ENCODE data around the gene CSTB. TPM values are rescaled to one million over a fixed set of nuclear protein-coding genes. Genes with fewer than 3 reads are reported as not detected.

Gene CSTB
- total RNA-seq, 1 experiment from 2014 or later: 136 TPM

DNA sequence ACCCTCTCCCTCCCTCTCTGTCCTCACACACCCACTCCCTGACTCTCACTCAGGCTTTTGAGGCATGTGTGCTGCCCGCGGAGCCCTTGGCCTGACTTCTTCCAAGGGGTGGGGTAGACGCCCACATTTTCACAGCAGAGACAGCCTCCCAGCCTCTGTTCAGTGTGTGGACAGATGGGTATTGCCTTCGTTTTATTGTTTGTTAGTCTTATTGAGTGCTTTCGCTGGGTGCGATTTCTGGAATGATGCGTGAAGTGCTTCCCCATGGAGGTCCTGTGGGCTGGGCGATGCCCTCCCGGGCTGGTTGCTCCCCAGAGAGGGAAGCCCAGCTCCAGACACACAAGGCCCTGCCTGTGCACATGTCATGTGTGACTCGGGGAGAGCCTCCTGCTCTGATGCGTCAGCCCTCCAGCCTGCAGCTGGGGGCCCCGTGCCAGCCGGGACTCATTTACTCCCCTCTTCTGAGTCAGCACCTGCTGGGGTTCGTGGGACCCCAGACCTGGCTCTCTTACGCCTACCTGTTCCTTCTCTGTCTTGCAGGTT lies 42.5 kb downstream of the CSTB start:
- H3K9me2 ChIP-seq (ENCODE audit: insufficient read depth): no peaks in the 10 kb centered on the region
- no peaks in the 10 kb centered on the region for H3K36me3 ChIP-seq (ENCODE audit: low read depth)
- H3K27me3 ChIP-seq (ENCODE audit: insufficient read depth, low read depth): no peaks in the 10 kb centered on the region
- H3K27ac ChIP-seq: no peak overlapping the region
- intact Hi-C loops (cut with micrococcal nuclease; ENCODE audit: unreplicated experiment): no loop called here
- H3K79me2 ChIP-seq (ENCODE audit: low read depth): peaks cover 73% of the 10 kb centered on the region
- H3K4me1 ChIP-seq (replicated peaks; ENCODE audit: insufficient read depth): peaks cover 9% of the 10 kb centered on the region; the same call in 1 of the 2 replicates
- H3K9me3 ChIP-seq (ENCODE audit: insufficient read depth, low read depth): no peaks in the 10 kb centered on the region
- no peaks in the 10 kb centered on the region for H3F3A ChIP-seq (ENCODE audit: insufficient read depth, low read depth)
- ChIA-PET CTCF (no interaction called here), POLR2A (ENCODE audit: unreplicated experiment) (no interaction called here)
- no peak for TF ChIP-seq EZH2 (IDR thresholded peaks at IDR 0.05; ENCODE audit: low read depth)
- TF ChIP-seq, protein P1, sequence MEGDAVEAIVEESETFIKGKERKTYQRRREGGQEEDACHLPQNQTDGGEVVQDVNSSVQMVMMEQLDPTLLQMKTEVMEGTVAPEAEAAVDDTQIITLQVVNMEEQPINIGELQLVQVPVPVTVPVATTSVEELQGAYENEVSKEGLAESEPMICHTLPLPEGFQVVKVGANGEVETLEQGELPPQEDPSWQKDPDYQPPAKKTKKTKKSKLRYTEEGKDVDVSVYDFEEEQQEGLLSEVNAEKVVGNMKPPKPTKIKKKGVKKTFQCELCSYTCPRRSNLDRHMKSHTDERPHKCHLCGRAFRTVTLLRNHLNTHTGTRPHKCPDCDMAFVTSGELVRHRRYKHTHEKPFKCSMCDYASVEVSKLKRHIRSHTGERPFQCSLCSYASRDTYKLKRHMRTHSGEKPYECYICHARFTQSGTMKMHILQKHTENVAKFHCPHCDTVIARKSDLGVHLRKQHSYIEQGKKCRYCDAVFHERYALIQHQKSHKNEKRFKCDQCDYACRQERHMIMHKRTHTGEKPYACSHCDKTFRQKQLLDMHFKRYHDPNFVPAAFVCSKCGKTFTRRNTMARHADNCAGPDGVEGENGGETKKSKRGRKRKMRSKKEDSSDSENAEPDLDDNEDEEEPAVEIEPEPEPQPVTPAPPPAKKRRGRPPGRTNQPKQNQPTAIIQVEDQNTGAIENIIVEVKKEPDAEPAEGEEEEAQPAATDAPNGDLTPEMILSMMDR (conservative IDR thresholded peaks at IDR 0.05): no peak
- no TSS peak for BruUV-seq (replicated peaks)
- H3K4me3 ChIP-seq: no peak overlapping the region
- H2AFZ ChIP-seq: no peak overlapping the region
- no peak for DNase-seq
- peaks cover 43% of the 10 kb centered on the region for H4K20me1 ChIP-seq (ENCODE audit: insufficient read depth)
- no peak overlapping the region for H3K4me2 ChIP-seq

DNA sequence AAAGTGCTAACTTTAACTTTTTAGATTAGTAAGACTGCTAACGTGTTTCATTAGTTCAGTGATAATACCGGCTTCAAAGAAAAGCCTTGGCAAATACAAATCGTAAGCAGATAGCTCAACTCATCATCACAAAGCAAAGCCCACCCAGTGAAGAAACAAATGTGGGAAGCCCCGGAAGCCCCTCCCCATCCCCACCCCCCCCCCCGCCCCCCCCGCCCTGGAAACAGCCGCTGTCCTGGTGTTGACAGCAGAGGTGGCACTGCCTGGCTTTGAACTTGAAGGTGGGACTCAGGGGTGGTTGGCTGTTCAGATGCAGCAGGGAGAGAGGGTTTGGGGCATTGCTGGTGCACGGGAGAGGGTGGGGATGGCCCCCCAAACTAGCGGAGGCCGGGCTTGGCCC lies 43.0 kb downstream of the CSTB start:
- no TSS peak for BruUV-seq (replicated peaks)
- no peaks in the 10 kb centered on the region for H3K36me3 ChIP-seq (ENCODE audit: low read depth)
- DNase-seq: no peak
- TF ChIP-seq, protein P1 (conservative IDR thresholded peaks at IDR 0.05): no peak
- peaks cover 2% of the 10 kb centered on the region; the same call in 1 of the 2 replicates for H3F3A ChIP-seq (ENCODE audit: insufficient read depth, low read depth)
- H3K4me3 ChIP-seq: no peak overlapping the region
- ChIA-PET POLR2A (ENCODE audit: unreplicated experiment) (no interaction called here), CTCF (no interaction called here)
- H3K27me3 ChIP-seq (ENCODE audit: insufficient read depth, low read depth): no peaks in the 10 kb centered on the region
- H3K4me2 ChIP-seq: no peak overlapping the region
- H3K79me2 ChIP-seq (ENCODE audit: low read depth): peaks cover 77% of the 10 kb centered on the region
- H4K20me1 ChIP-seq (ENCODE audit: insufficient read depth): peaks cover 43% of the 10 kb centered on the region
- no peak overlapping the region for H2AFZ ChIP-seq
- peaks cover 13% of the 10 kb centered on the region for H3K4me1 ChIP-seq (replicated peaks; ENCODE audit: insufficient read depth)
- no peak overlapping the region for H3K27ac ChIP-seq
- intact Hi-C loops (cut with micrococcal nuclease; ENCODE audit: unreplicated experiment): no loop called here
- H3K9me3 ChIP-seq (ENCODE audit: insufficient read depth, low read depth): no peaks in the 10 kb centered on the region
- no peaks in the 10 kb centered on the region for H3K9me2 ChIP-seq (ENCODE audit: insufficient read depth)

DNA sequence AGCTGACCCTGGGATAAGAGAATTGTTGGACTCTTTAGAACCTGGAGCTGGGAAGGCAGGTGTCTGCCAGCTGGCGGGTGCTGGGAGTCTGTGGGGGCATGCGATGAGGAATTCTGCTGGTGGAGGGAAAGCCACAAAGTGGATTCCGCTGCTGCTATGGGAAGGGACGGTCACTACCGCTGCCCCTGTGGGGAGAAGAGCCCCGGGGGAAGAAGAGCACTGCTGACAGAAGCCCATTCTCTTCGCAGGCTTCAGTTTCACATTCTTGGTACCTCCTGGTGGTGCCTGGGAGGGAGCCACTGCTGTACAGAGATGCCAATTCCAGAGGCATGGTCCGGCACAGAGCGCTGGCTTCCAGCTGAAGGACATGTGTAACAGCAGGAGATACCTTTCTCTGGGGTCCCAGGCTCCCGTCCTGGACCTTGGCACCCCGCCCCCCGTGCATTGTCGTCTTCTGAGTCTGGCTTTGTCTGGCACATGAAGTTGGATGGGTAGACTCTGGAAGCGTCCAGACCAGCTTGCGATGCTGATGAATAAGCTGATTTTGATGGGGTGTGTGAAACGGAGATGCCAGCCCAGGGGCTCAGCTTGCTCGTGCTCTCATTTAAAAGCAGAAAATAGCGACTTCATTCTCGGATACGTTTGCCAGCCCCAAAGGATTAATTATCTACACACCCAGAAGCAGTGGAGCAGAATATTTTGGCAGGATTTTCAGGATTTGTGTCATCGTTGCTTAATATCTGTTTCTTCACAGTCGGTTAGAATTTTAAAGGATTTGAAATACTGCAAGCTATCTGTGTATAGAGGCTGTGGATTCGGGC lies 44.0 kb downstream of the CSTB start:
- Histone ChIP-seq H3K4me2 (no peak overlapping the region), H3K27ac (no peak overlapping the region), H4K20me1 (ENCODE audit: insufficient read depth) (peaks cover 46% of the 10 kb centered on the region), H3K4me1 (replicated peaks; ENCODE audit: insufficient read depth) (peaks cover 23% of the 10 kb centered on the region), H3F3A (ENCODE audit: insufficient read depth, low read depth) (peaks cover 12% of the 10 kb centered on the region), H3K27me3 (ENCODE audit: insufficient read depth, low read depth) (no peaks in the 10 kb centered on the region), H3K36me3 (ENCODE audit: low read depth) (no peaks in the 10 kb centered on the region), H2AFZ (no peak overlapping the region), H3K79me2 (ENCODE audit: low read depth) (peaks cover 86% of the 10 kb centered on the region), H3K9me3 (ENCODE audit: insufficient read depth, low read depth) (no peaks in the 10 kb centered on the region), H3K9me2 (ENCODE audit: insufficient read depth) (no peaks in the 10 kb centered on the region), H3K4me3 (no peak overlapping the region)
- TF ChIP-seq, protein P1 (conservative IDR thresholded peaks at IDR 0.05): no peak
- TF ChIP-seq EZH2 (IDR thresholded peaks at IDR 0.05; ENCODE audit: low read depth): no peak
- CTCF ChIA-PET: no interaction called here
- intact Hi-C loops (cut with micrococcal nuclease; ENCODE audit: unreplicated experiment): no loop called here
- POLR2A ChIA-PET (ENCODE audit: unreplicated experiment): interaction anchor here (0.6 kb wide), 1 partner anchor 86 kb away, joined by 5 read pairs; no protein-coding TSS in a partner anchor
- no TSS peak for BruUV-seq (replicated peaks)
- no peak for DNase-seq
